ENCODE measurements around the gene FLT3.
"Not testable (repeated sequence)": the region's sequence is repeated elsewhere in the genome, so short reads cannot be mapped to it uniquely, and the experiment has no call there.

Gene FLT3

GRCh38 chr13:28100150-28101121 lies at the start of gene FLT3:
TSS of gene FLT3 (minus strand) at chr13:28100576. CDS start at chr13:28100510, 66 bp downstream.
- H3K27ac ChIP-seq, result no peak within 1 kb of the TSS
- no peak for TF ChIP-seq CTCF (conservative IDR thresholded peaks at IDR 0.05)

GRCh38 chr13:28147495-28147894 lies 47.1 kb upstream of the FLT3 start:
- H3K27ac ChIP-seq, result no peak overlapping the region
- TF ChIP-seq CTCF (conservative IDR thresholded peaks at IDR 0.05), result no peak

- H3K27ac ChIP-seq, result peak overlapping the region; percentile 49
- no peak for TF ChIP-seq CTCF (conservative IDR thresholded peaks at IDR 0.05)
Measured at GRCh38 chr13:28145049-28145448, 44.7 kb upstream of the FLT3 start.

- not testable (repeated sequence) for H3K27ac ChIP-seq
Measured at GRCh38 chr13:28141542-28141941, 41.2 kb upstream of the FLT3 start.

GRCh38 chr13:28140433-28141125 lies 40.2 kb upstream of the FLT3 start:
- no peak for TF ChIP-seq CTCF (conservative IDR thresholded peaks at IDR 0.05)
- H3K27ac ChIP-seq, result peak overlapping the region; percentile 95

- no peak for TF ChIP-seq CTCF (conservative IDR thresholded peaks at IDR 0.05)
- H3K27ac ChIP-seq, result peak overlapping the region; percentile 95
Measured at GRCh38 chr13:28138756-28139470, 38.5 kb upstream of the FLT3 start.

GRCh38 chr13:28138012-28138755 lies 37.8 kb upstream of the FLT3 start, which contains the start of gene PAN3:
TSS of gene PAN3 (plus strand) at chr13:28138545. CDS start at chr13:28138658, 113 bp downstream.
- H3K27ac ChIP-seq, result peak within 1 kb of the TSS; percentile 95
- TF ChIP-seq CTCF (conservative IDR thresholded peaks at IDR 0.05), result peak; percentile 16; the same call in 1 of the 2 replicates
